GM23338 (cell line): ENCODE data around the gene SEMA3C.

Source experiments
- CREB1 ChIP-seq: fragments of 250-450 bp; sonication (Bioruptor Pico); IDR thresholded peaks from 2 replicates; pipeline ENCODE4 v1.5.0; 2020; ENCODE audit warnings: low read depth, mild to moderate bottlenecking, moderate library complexity
- CTCF ChIP-seq, 2 experiments: fragments of 200-600 bp in 1 of 2; sonication (generic) in 1 of 2; conservative IDR thresholded peaks; 2 replicates each; pipeline versions ENCODE4 v1.5.1 to v1.6.1; 2016 to 2017; ENCODE audit warnings: antibody characterized with exemption in 2 of 2, low read depth in 2 of 2, mild to moderate bottlenecking in 2 of 2, moderate library complexity in 1 of 2
- ETS1 ChIP-seq: IDR thresholded peaks from 2 replicates; pipeline ENCODE4 v1.6.1; 2016; ENCODE audit warnings: antibody characterized with exemption
- EZH2 ChIP-seq: fragments of 200-600 bp; sonication (generic); IDR thresholded peaks from one replicate; pipeline ENCODE4 v1.8.0; 2017; ENCODE audit warnings: antibody characterized with exemption, mild to moderate bottlenecking, low read depth; ENCODE audit not compliant: unreplicated experiment
- EZH2phosphoT487 ChIP-seq: fragments of 200-600 bp; sonication (generic); IDR thresholded peaks from one replicate; pipeline ENCODE4 v1.8.1; 2018; ENCODE audit warnings: antibody characterized with exemption; ENCODE audit not compliant: unreplicated experiment
- JUNB ChIP-seq: IDR thresholded peaks from one replicate; pipeline ENCODE4 v1.6.1; 2016; ENCODE audit warnings: antibody characterized with exemption; ENCODE audit not compliant: unreplicated experiment
- NANOG ChIP-seq: IDR thresholded peaks from 2 replicates; pipeline ENCODE4 v1.6.1; 2016; ENCODE audit warnings: antibody characterized with exemption, borderline replicate concordance
- POLR2AphosphoS5 ChIP-seq: IDR thresholded peaks from 2 replicates; pipeline ENCODE4 v1.6.1; 2016; ENCODE audit warnings: antibody characterized with exemption, low read depth
- REST ChIP-seq: IDR thresholded peaks from one replicate; pipeline ENCODE4 v1.6.1; 2018; ENCODE audit warnings: antibody characterized with exemption; ENCODE audit not compliant: unreplicated experiment
- STAT1 ChIP-seq: IDR thresholded peaks from one replicate; pipeline ENCODE4 v1.6.1; 2016; ENCODE audit warnings: antibody characterized with exemption; ENCODE audit not compliant: unreplicated experiment
- ZNF114 ChIP-seq: fragments of 250-450 bp; sonication (Bioruptor Pico); IDR thresholded peaks from 2 replicates; pipeline ENCODE4 v1.5.0; 2020; ENCODE audit warnings: mild to moderate bottlenecking, moderate library complexity
- ZNF331 ChIP-seq: fragments of 250-450 bp; sonication (Bioruptor Pico); IDR thresholded peaks from 2 replicates; pipeline ENCODE4 v1.5.0; 2020; ENCODE audit warnings: low read depth, mild to moderate bottlenecking, moderate library complexity
- ZNF462 ChIP-seq: fragments of 250-450 bp; sonication (Bioruptor Pico); IDR thresholded peaks from 2 replicates; pipeline ENCODE4 v1.5.0; 2020; ENCODE audit warnings: mild to moderate bottlenecking, moderate library complexity

- TF ChIP-seq POLR2AphosphoS5 (no peak), CTCF (conservative IDR thresholded peaks at IDR 0.05; ENCODE audit: low read depth in 2 of 2) (no peak), EZH2 (no peak), REST (no peak), ETS1 (no peak), EZH2phosphoT487 (no peak), CREB1 (CRISPR knock-in tag) (no peak), NANOG (no peak), ZNF331 (CRISPR knock-in tag) (no peak), JUNB (no peak), STAT1 (no peak), ZNF114 (CRISPR knock-in tag) (no peak), ZNF462 (CRISPR knock-in tag) (no peak)
These were observed 35.5 kb downstream of the SEMA3C start for GRCh38 chr7:80883154-80884025.
